ENCODE data around the gene RAI14.
"Not testable (repeated sequence)": the region's sequence is repeated elsewhere in the genome, so short reads cannot be mapped to it uniquely, and the experiment has no call there.

Gene RAI14

GRCh38 chr5:34778091-34778850, 122.1 kb downstream of the RAI14 start:
- DNase-seq = no peak

GRCh38 chr5:34783892-34784291, 127.8 kb downstream of the RAI14 start:
- DNase-seq = not testable (repeated sequence)

- DNase-seq = no peak
These were observed 130.9 kb downstream of the RAI14 start for GRCh38 chr5:34787035-34787434.

GRCh38 chr5:34789021-34789531, 132.9 kb downstream of the RAI14 start:
- DNase-seq = peak; percentile 57

- DNase-seq = no peak
These were observed 133.5 kb downstream of the RAI14 start for GRCh38 chr5:34789639-34790038.

- DNase-seq = no peak
These were observed 133.9 kb downstream of the RAI14 start for GRCh38 chr5:34790069-34790468.

- DNase-seq = peak; percentile 39
These were observed 135.7 kb downstream of the RAI14 start for GRCh38 chr5:34791761-34792244.

- no peak for DNase-seq
These were observed 146.9 kb downstream of the RAI14 start for GRCh38 chr5:34802834-34803563.

- DNase-seq = no peak
These were observed 148.0 kb downstream of the RAI14 start for GRCh38 chr5:34803974-34804732.

GRCh38 chr5:34804913-34805312, 148.8 kb downstream of the RAI14 start:
- no peak for DNase-seq

GRCh38 chr5:34806532-34806931, 150.4 kb downstream of the RAI14 start:
- no peak for DNase-seq

- no peak for DNase-seq
These were observed 155.6 kb downstream of the RAI14 start for GRCh38 chr5:34811706-34812105.

GRCh38 chr5:34813509-34813908, 157.4 kb downstream of the RAI14 start:
- DNase-seq = no peak

GRCh38 chr5:34817558-34818351, 161.6 kb downstream of the RAI14 start:
- peak; percentile 64 for DNase-seq

GRCh38 chr5:34818717-34819116, 162.6 kb downstream of the RAI14 start:
- no peak for DNase-seq

GRCh38 chr5:34820593-34820992, 164.5 kb downstream of the RAI14 start:
- no peak for DNase-seq

- DNase-seq = no peak
These were observed 167.0 kb downstream of the RAI14 start for GRCh38 chr5:34822956-34823715.

GRCh38 chr5:34826347-34826746, 170.2 kb downstream of the RAI14 start:
- DNase-seq = no peak

- no peak for DNase-seq
These were observed 171.7 kb downstream of the RAI14 start for GRCh38 chr5:34827588-34828506.

GRCh38 chr5:34830827-34831226, 174.7 kb downstream of the RAI14 start:
- DNase-seq = not testable (repeated sequence)

Measured in EL (cell line).